ENCODE data around the gene MAPK12. TPM values are rescaled to one million over a fixed set of nuclear protein-coding genes. Genes with fewer than 3 reads are reported as not detected.

Gene MAPK12
- total and polyA plus RNA-seq, 2 donors (not counting 3 experiments of a cell fraction or from before 2014, with no cell fraction given), result 72.3 to 86.8 TPM

DNA sequence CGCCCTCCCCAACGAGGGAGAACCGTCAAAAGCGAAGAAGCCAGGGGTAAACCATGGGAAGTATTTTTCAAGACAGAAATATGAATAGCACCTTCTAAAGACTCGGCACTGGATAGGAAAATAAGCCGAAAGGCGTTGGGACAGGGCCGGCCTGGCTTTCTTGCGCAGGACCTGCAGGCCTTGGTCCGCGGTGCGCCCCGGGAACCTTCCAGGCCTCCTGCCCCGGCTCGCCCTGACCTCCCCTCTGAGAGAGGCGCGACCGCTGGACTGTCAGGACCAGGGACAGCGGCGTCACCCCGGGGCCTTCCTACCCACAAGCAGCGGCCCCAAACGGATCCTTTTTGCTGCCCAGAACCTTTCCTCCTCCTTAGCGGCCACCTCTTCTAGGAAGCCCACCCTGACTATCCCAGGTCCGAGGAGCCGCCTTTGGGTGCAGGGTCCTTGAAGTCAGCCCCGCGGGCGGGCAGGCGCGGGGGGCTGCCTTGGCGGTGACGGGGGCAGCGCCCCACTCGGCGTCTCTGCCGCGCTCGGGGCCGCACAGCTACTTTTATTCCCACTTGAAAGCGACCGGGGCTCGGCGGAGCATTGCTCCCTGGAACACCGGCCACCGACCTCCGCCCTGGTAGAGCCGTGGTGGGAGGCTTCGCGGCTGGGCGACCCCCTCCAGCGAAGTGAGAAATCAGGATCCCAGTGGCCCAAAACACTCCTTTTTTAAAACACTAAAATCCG, 9.3 kb upstream of the MAPK12 start:
- H3K27me3 ChIP-seq (ENCODE audit: control insufficient read depth in 2 of 2, insufficient read depth in 2 of 2, low read length in 2 of 2), result no peaks in the 10 kb centered on the region
- peaks cover 12% of the 10 kb centered on the region for H3K4me1 ChIP-seq (ENCODE audit: control insufficient read depth, extremely low read depth, insufficient read depth, low read length)
- DNase-seq (ENCODE audit: low read depth, low spot score), result peak; percentile 61
- peaks cover 5 to 12% of the 10 kb centered on the region in 2 experiments for H3K36me3 ChIP-seq (ENCODE audit: control insufficient read depth in 2 of 2, extremely low read depth in 1 of 2, insufficient read depth in 2 of 2, low read length in 2 of 2)
- POLR2A ChIA-PET, result no interaction called here
- no peak overlapping the region for H2AFZ ChIP-seq (ENCODE audit: low read depth, low read length)
- CTCF ChIA-PET, result interaction anchor here (0.5 to 3.0 kb wide), 8 partner anchors 10 to 199 kb away, joined by 3 to 26 read pairs (median 8); partner anchors contain the start of genes DENND6B, MAPK12 and TUBGCP6
- TF ChIP-seq POLR2A (IDR thresholded peaks at IDR 0.05; ENCODE audit: low read depth, low read length) (no peak), JUN (IDR thresholded peaks at IDR 0.05; ENCODE audit: borderline replicate concordance, insufficient read depth, insufficient read length, low read depth) (no peak), FOS (IDR thresholded peaks at IDR 0.05; ENCODE audit: borderline replicate concordance, insufficient read depth, low read length) (no peak), EZH2 (IDR thresholded peaks at IDR 0.05; ENCODE audit: borderline replicate concordance, low read depth, low read length, severe bottlenecking) (no peak), MYC (IDR thresholded peaks at IDR 0.05; ENCODE audit: low read depth, low read length) (no peak), POLR2AphosphoS5 (IDR thresholded peaks at IDR 0.05; ENCODE audit: insufficient read depth, low read depth, low read length) (no peak), GATA2 (IDR thresholded peaks at IDR 0.05; ENCODE audit: insufficient read depth, insufficient read length, low read depth, low read length) (no peak), MAX (IDR thresholded peaks at IDR 0.05; ENCODE audit: insufficient read depth, insufficient read length) (no peak)
- TF ChIP-seq, protein P1, sequence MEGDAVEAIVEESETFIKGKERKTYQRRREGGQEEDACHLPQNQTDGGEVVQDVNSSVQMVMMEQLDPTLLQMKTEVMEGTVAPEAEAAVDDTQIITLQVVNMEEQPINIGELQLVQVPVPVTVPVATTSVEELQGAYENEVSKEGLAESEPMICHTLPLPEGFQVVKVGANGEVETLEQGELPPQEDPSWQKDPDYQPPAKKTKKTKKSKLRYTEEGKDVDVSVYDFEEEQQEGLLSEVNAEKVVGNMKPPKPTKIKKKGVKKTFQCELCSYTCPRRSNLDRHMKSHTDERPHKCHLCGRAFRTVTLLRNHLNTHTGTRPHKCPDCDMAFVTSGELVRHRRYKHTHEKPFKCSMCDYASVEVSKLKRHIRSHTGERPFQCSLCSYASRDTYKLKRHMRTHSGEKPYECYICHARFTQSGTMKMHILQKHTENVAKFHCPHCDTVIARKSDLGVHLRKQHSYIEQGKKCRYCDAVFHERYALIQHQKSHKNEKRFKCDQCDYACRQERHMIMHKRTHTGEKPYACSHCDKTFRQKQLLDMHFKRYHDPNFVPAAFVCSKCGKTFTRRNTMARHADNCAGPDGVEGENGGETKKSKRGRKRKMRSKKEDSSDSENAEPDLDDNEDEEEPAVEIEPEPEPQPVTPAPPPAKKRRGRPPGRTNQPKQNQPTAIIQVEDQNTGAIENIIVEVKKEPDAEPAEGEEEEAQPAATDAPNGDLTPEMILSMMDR (IDR thresholded peaks at IDR 0.05; ENCODE audit: extremely low read depth in 1 of 2, insufficient read depth in 1 of 2, low read depth in 1 of 2, low read length in 2 of 2), result no peak
- H3K9me1 ChIP-seq (replicated peaks; ENCODE audit: control insufficient read depth, extremely low read depth, insufficient read depth, low read length), result no peaks in the 10 kb centered on the region
- no peaks in the 10 kb centered on the region for H3K79me2 ChIP-seq (ENCODE audit: control insufficient read depth, insufficient read depth, low read length)
- dilution Hi-C loops (cut with MboI; ENCODE audit: extremely low pct_ligation_motif_present, low sequenced_read_pairs) (no loop called here), intact Hi-C loops (cut with micrococcal nuclease) (loop anchor here (1.0 to 2.0 kb wide), 5 partner anchors 10 to 71 kb away; partner anchors contain the start of genes DENND6B, HDAC10, MAPK12 and PLXNB2)
- H3K27ac ChIP-seq (ENCODE audit: insufficient read depth, low read depth, low read length), result no peak overlapping the region
- no peak for FAIRE-seq
- H3K9ac ChIP-seq (replicated peaks; ENCODE audit: extremely low read depth, insufficient read depth, low read length), result peak overlapping the region; percentile 31
- no peaks in the 10 kb centered on the region for H3K9me3 ChIP-seq (replicated peaks; ENCODE audit: control insufficient read depth, insufficient read depth, low read length)
- peak overlapping the region; percentile 61 for H3K4me2 ChIP-seq (ENCODE audit: insufficient read depth, low read length)
- H3K4me3 ChIP-seq (replicated peaks in 1 of 3; ENCODE audit: insufficient read depth in 1 of 3, low read depth in 1 of 3, low read length in 3 of 3), result peak overlapping the region; percentile 30 to 59 (median 42)
- no TSS peak for BruUV-seq (replicated peaks)
- no peaks in the 10 kb centered on the region for H4K20me1 ChIP-seq (replicated peaks; ENCODE audit: control insufficient read depth, extremely low read depth, insufficient read depth, low read length)

All from endothelial cell of umbilical vein (primary cell).